Raji (cell line): Measurements from ENCODE around the gene EVL.

Experiments used
- POLR2A ChIP-seq: IDR thresholded peaks from 2 replicates; pipeline ENCODE4 v1.6.1; 2011; ENCODE audit warnings: low read depth, low read length, control low read depth; ENCODE audit not compliant: insufficient read depth

Gene EVL

GRCh38 chr14:100106250-100107112, 41.3 kb downstream of the EVL start:
- TF ChIP-seq POLR2A, result no peak

DNA sequence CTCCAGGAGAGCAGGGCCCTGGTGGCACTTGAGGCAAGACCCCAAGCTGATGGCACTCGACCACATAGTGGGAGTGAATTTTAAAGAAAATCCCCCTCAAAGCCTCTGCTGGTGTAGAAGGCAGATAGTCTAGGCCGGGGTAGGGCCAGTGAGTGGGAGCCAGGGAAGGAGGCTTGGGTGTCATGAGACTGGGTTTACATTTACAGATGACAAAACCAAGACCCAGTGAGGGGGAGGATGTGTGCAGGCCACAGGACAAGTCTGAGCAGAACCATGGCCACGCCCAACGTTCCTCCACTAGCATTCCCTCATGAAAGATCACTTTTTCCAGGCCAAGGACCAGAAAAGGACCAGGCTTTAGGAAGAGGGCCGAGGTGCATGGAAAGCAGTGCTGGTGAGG, 42.0 kb downstream of the EVL start:
- no peak for TF ChIP-seq POLR2A

DNA sequence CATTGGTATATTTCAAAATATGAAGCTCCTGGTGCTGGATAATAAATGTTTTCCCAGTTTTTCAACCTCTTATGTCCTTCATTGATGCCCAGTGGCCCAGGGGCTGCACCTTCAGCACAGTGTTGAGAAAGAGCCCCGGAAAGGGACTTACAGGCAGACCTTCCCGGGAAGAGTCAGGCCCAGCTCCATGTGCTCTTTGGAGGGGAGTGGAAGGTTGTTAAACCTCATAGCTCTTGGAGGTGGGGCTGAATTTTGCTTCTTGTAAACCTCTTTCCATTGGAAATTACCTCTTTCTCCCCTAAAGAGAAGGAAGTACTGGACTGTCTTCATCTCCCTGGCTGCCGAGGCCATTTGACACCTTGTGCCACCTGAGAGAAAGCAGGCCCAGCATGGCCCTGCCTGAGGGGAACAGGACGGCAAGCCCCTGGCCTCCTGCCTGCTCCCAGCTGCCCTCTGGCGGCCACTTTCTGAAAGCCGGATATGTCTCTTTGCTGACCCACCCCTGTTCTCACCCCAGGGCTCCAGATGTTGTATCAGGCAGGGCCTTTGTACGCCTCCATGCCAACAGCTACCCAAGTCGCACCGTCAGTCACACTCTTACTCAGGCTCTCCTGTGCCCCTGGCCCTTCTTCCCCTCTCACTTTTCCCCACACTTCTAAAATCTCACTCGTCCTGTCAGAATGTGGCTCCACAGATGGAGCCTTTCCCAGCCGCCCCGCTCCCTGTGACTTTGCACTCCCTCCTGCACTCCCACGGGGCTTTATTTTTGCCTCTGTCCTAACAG, 43.0 kb downstream of the EVL start:
- TF ChIP-seq POLR2A, result no peak

DNA sequence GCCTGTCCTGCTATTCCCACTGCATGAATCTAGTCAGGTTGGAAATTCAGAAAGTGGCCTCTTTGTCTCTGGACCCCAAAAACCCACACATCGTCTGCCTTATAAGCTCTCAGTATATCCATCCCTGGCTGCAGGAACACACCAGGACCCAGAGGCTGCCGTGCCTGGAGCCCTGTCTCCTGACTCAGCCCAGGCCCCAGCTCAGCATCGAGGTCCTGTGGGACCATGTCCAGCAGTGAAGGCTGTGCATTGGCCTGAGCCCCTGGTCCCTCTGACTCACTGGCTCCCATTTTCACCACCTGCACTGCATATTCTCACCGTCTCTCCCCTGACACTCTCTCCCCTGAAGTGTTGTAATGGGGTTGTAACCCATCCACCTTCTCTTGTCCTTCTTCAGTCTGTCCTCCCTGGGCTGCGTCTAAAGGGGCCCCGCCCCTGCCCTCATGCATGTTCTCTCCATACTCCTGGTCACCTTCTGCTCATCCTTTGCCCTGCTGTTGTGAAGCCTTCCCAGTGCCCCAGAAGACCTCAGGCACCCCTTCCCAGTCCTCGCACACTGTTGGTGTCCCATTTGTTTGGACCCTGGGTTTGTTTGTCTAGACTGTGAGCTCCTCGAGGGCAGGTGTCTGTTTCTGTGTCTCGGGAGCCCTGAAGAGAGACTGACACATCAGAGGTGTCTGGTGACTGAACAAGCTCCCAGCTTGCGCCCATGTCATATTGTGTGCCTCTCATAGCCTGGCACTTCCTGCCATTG, 43.8 kb downstream of the EVL start:
- TF ChIP-seq POLR2A, result no peak

DNA sequence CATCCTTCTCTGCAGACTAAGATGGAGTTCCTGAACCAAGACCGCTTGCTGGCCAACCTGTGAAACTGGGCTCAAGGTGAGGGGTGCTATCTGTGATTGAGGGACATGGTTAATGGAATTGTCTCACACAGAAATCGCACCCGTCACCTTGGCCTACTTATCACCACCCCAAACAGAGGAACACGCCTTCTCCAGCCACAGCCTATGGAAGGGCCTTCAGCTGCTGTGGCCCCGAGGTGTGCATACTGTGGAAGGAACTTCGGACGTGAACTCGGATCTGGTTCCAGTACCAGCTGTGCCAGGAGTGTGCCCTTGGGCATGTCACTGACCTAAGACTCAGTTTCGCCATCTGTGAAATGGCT, 44.4 kb downstream of the EVL start:
- TF ChIP-seq POLR2A, result no peak

- no peak for TF ChIP-seq POLR2A
Measured at GRCh38 chr14:100110816-100111215, 45.6 kb downstream of the EVL start.

- TF ChIP-seq POLR2A, result no peak
Measured at GRCh38 chr14:100111931-100112704, 46.9 kb downstream of the EVL start.

DNA sequence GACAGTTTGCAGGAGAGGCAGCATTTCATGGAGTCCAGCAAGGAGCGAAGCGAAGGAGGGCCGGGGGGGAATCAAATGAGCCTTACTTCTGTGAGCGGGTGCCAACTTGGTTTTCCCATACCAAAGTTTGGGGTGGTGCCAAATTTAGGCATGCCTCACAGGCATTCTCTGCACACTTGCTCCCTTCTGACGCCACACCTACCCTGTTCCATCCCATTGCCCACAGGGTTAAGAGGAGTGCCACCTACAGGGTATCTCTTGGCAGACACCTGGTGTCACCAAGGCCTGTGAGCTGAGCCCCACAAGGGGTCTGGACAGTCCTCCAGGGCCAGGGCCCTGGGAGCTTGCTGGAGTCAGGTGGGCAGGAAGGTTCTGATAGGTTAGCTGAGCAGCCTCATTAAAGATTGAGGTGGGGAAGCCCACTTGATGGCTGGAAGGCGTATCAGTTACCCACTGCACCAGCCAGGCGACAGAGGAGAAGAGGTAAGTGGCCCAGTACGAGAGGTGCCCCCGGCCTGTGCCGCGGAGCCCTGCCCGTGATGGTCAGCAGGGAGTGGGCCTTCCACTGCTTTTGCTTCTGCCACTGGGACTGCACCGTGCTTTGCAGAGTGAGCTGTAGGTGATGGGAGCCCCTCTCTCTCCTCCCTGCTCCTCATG, 49.0 kb downstream of the EVL start:
- no peak for TF ChIP-seq POLR2A

GRCh38 chr14:100115236-100115635, 50.0 kb downstream of the EVL start:
- TF ChIP-seq POLR2A, result no peak

DNA sequence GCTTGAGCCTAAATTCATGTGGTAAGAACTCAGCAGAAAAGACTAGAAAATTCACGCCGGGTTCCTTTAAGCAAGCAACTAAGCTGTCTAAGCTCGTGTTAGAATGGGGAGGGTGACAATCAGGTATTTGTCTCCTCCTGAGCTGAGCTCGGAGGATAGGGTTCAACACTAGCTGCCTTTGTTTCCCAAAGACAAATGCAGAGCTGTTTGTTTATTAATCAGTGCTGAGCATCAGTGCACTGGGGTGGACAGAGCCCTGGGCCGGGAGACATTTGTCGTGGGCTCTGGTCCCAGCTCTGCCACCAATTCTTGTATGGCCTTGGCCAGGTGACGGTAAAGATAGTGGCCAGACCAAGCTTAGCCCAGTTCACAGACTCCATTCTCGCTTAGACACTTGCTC, 50.5 kb downstream of the EVL start:
- TF ChIP-seq POLR2A, result no peak

GRCh38 chr14:100116134-100116533, 50.9 kb downstream of the EVL start:
- no peak for TF ChIP-seq POLR2A

GRCh38 chr14:100117026-100117425, 51.8 kb downstream of the EVL start:
- no peak for TF ChIP-seq POLR2A

GRCh38 chr14:100117633-100118395, 52.6 kb downstream of the EVL start:
- no peak for TF ChIP-seq POLR2A

DNA sequence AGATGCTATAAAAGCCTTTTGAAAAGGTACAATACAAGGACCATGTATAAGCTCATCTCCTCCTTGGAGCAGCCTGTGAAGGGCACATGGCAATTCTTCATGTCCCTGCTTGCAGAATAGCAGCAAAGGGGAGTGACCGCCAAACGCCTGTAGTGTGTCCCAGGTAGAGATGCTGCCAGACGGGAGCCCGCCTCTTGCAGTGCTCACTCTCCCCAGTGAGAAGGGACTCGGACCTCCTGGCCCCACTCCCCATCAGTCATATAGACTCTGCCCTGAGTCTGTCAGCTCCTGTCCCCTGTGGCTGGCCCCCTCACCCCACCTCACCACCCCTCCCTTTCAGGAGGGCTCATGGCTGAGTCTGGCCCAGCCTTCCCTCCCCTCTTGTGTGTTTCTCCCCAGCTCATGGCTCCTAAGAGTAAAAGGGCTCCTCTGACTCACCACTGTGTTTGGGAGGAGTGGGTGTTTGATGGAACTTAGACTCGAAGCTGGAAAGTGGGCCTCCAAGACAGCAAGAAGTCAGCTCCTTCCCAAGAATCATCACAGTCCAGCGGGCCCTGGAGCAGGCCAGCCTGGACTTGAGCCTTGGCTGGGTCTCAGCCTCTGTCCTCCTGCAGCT, 53.3 kb downstream of the EVL start:
- TF ChIP-seq POLR2A, result no peak

DNA sequence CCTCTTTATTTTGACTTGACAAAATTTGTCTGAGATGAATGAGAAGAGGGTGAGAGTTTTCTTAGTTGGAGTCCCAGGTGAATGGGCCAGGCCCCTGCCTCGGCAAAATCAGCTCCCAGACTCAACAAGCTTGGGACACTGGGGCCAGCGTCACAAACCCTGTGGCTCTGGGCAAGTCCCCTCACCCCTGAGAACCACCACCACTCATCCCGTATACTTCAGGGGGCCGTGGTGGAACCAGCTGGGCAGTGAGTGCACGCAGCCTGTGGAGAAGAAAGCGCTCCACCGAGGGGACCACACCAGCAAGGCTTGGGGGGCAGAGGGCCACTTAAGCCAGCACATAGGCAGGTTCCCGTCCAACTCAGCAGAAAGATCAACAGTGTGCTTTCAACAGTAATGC, 54.0 kb downstream of the EVL start:
- TF ChIP-seq POLR2A, result no peak
